ENCODE measurements around the gene OR4N2.
"Not testable (repeated sequence)": the region's sequence is repeated elsewhere in the genome, so short reads cannot be mapped to it uniquely, and the experiment has no call there.

Gene OR4N2

GRCh38 chr14:19838433-19838832, 34.9 kb downstream of the OR4N2 start:
- DNase-seq: no peak

- DNase-seq: no peak
Measured at GRCh38 chr14:19851365-19851764, 47.8 kb downstream of the OR4N2 start.

DNA sequence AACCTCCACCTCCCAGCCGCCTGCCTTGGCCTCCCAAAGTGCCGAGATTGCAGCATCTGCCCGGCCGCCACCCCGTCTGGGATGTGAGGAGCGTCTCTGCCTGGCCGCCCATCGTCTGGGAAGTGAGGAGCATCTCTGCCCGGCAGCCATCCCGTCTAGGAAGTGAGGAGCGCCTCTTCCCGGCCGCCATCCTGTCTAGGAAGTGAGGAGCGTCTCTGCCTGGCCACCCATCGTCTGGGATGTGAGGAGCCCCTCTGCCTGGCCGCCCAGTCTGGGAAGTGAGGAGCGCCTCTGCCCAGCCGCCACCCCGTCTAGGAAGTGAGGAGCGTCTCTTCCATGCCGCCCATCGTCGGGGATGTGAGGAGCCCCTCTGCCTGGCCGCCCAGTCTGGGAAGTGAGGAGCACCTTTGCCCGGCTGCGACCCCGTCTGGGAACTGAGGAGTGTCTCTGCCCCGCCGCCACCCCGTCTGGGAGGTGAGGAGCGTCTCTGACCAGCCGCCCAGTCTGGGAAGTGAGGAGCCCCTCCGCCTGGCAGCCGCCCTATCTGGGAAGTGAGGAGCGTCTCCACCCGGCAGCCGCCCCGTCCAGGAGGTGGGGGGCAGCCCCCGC, 62.6 kb downstream of the OR4N2 start:
- not testable (repeated sequence) for DNase-seq

DNA sequence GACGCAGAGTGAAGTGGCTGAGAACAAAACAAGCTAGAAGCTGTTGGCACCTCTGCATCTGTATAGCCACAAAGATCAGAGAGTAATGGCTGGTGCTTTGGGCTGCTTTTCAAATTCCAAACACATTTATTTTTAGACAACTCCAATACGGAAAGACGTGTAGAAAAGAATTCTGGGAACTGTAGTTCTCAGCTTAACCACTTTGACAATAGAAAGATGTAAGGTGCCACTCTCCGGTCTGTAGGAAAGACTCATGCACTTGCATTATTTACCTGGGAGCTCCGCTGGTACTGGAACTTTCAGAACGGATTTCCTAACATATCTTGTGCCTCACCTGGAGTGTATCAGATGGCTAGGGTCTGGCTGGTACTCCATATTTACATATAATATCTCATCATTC, 69.6 kb downstream of the OR4N2 start:
- DNase-seq: no peak

- DNase-seq: no peak
Measured at GRCh38 chr14:19874842-19875241, 71.3 kb downstream of the OR4N2 start, which contains the start of gene OR4K2. Gene OR4K2 (plus strand): TSS chr14:19875142. CDS start chr14:19876268, 1,126 bp downstream.

DNA sequence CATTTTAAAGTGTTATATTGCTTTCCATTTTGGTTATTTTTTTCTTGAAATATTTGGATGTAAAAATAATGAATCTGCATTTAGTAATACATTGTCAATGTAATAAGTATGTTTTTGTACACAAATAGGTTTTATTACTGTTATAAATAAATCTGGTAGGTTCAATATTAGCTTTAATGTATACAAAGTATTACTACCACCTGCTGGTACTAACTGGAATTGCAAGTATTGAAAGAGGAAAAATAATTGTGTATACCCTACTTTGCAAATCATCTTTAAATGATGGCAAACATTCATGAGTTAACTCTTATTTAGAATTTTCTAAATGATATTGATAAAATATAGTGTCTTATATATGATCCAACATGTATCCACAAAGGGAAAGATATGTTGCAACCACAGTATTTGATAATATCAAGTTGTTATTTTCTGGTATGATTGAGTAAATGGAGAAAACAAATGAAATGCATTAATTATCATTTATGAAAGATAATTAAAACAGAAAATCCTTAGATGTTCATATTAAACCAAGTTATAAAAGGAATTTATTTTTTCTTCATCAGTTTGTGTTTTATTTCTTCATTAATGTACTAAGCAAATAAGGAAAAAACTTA, 74.6 kb downstream of the OR4N2 start:
- DNase-seq: peak; percentile 68
